ENCODE data around the gene PPFIA2.

PPFIA2 gene

GRCh38 chr12:81403348-81403747 is 355.8 kb downstream of the PPFIA2 start:
- Histone ChIP-seq H3K9me2 (replicated peaks; ENCODE audit: low read depth, low read length) (no peaks in the 10 kb centered on the region), H3K4me3 (ENCODE audit: low read length, poor library complexity, severe bottlenecking) (no peak overlapping the region), H3K4me2 (ENCODE audit: low read depth, low read length, poor library complexity, severe bottlenecking) (no peak overlapping the region), H3K79me2 (ENCODE audit: insufficient read depth, low read length) (no peaks in the 10 kb centered on the region), H3F3A (ENCODE audit: low read depth) (no peaks in the 10 kb centered on the region), H3K36me3 (ENCODE audit: insufficient read depth, low read length) (no peaks in the 10 kb centered on the region), H3K4me1 (ENCODE audit: insufficient read depth, low read length, poor library complexity, severe bottlenecking) (no peaks in the 10 kb centered on the region), H3K27me3 (ENCODE audit: insufficient read depth, low read length, poor library complexity, severe bottlenecking) (no peaks in the 10 kb centered on the region), H2AFZ (ENCODE audit: low read length) (no peak overlapping the region), H4K20me1 (ENCODE audit: insufficient read depth, low read length, poor library complexity, severe bottlenecking) (no peaks in the 10 kb centered on the region), H3K9ac (ENCODE audit: low read depth, low read length, poor library complexity, severe bottlenecking) (no peak overlapping the region), H3K9me3 (ENCODE audit: insufficient read depth, low read depth, low read length) (no peaks in the 10 kb centered on the region)
- TF ChIP-seq CTCF (conservative IDR thresholded peaks at IDR 0.05; ENCODE audit: low read length), result no peak
- TF ChIP-seq EZH2phosphoT487 (IDR thresholded peaks at IDR 0.05; ENCODE audit: borderline replicate concordance), result no peak

GRCh38 chr12:81401241-81401640 is 357.9 kb downstream of the PPFIA2 start:
- TF ChIP-seq EZH2phosphoT487 (IDR thresholded peaks at IDR 0.05; ENCODE audit: borderline replicate concordance), result no peak
- TF ChIP-seq CTCF (conservative IDR thresholded peaks at IDR 0.05; ENCODE audit: low read length), result no peak
- Histone ChIP-seq H3K27me3 (ENCODE audit: insufficient read depth, low read length, poor library complexity, severe bottlenecking) (no peaks in the 10 kb centered on the region), H3F3A (ENCODE audit: low read depth) (no peaks in the 10 kb centered on the region), H3K9me2 (replicated peaks; ENCODE audit: low read depth, low read length) (no peaks in the 10 kb centered on the region), H3K4me1 (ENCODE audit: insufficient read depth, low read length, poor library complexity, severe bottlenecking) (no peaks in the 10 kb centered on the region), H3K36me3 (ENCODE audit: insufficient read depth, low read length) (no peaks in the 10 kb centered on the region), H4K20me1 (ENCODE audit: insufficient read depth, low read length, poor library complexity, severe bottlenecking) (no peaks in the 10 kb centered on the region), H3K4me3 (ENCODE audit: low read length, poor library complexity, severe bottlenecking) (no peak overlapping the region), H2AFZ (ENCODE audit: low read length) (no peak overlapping the region), H3K9me3 (ENCODE audit: insufficient read depth, low read depth, low read length) (no peaks in the 10 kb centered on the region), H3K4me2 (ENCODE audit: low read depth, low read length, poor library complexity, severe bottlenecking) (no peak overlapping the region), H3K79me2 (ENCODE audit: insufficient read depth, low read length) (no peaks in the 10 kb centered on the region), H3K9ac (ENCODE audit: low read depth, low read length, poor library complexity, severe bottlenecking) (no peak overlapping the region)

GRCh38 chr12:81400024-81400423 is 359.1 kb downstream of the PPFIA2 start:
- Histone ChIP-seq H3K79me2 (ENCODE audit: insufficient read depth, low read length) (no peaks in the 10 kb centered on the region), H3K9me2 (replicated peaks; ENCODE audit: low read depth, low read length) (no peaks in the 10 kb centered on the region), H3K27me3 (ENCODE audit: insufficient read depth, low read length, poor library complexity, severe bottlenecking) (no peaks in the 10 kb centered on the region), H4K20me1 (ENCODE audit: insufficient read depth, low read length, poor library complexity, severe bottlenecking) (no peaks in the 10 kb centered on the region), H3F3A (ENCODE audit: low read depth) (no peaks in the 10 kb centered on the region), H3K4me3 (ENCODE audit: low read length, poor library complexity, severe bottlenecking) (no peak overlapping the region), H3K4me1 (ENCODE audit: insufficient read depth, low read length, poor library complexity, severe bottlenecking) (no peaks in the 10 kb centered on the region), H3K9me3 (ENCODE audit: insufficient read depth, low read depth, low read length) (no peaks in the 10 kb centered on the region), H3K9ac (ENCODE audit: low read depth, low read length, poor library complexity, severe bottlenecking) (no peak overlapping the region), H3K36me3 (ENCODE audit: insufficient read depth, low read length) (no peaks in the 10 kb centered on the region), H3K4me2 (ENCODE audit: low read depth, low read length, poor library complexity, severe bottlenecking) (no peak overlapping the region), H2AFZ (ENCODE audit: low read length) (no peak overlapping the region)
- TF ChIP-seq EZH2phosphoT487 (IDR thresholded peaks at IDR 0.05; ENCODE audit: borderline replicate concordance) (no peak), CTCF (conservative IDR thresholded peaks at IDR 0.05; ENCODE audit: low read length) (no peak)

All from Loucy (cell line).